ENCODE results near the gene KRTAP1-3.
"Not testable (repeated sequence)": the region's sequence is repeated elsewhere in the genome, so short reads cannot be mapped to it uniquely, and the experiment has no call there.

GRCh38 chr17:41065016-41065689, 30.5 kb upstream of the KRTAP1-3 start:
- not testable (repeated sequence) for TF ChIP-seq CTCF, POLR2A (IDR thresholded peaks at IDR 0.05)

Data from heart left ventricle (tissue), 13 donors.